HEK293T (cell line): ENCODE measurements around the gene PARP8.

ENCODE experiments used
- CTCF ChIA-PET: fragments of 350-600 bp; formaldehyde crosslinking; extraction: SDS; loops from one replicate; lab custom pipeline; 2021; ENCODE audit warnings: antibody characterized with exemption, inconsistent platforms; lab: Yijun Ruan, JAX
- POLR2A ChIA-PET: fragments of 350-600 bp; formaldehyde crosslinking; extraction: SDS; loops from one replicate; lab custom pipeline; 2020; ENCODE audit warnings: antibody characterized with exemption, inconsistent platforms; lab: Yijun Ruan, JAX
- DNase-seq: peaks from one replicate; pipeline ENCODE4 v3.0.0; 2012; ENCODE audit warnings: mixed read lengths; ENCODE audit errors: extremely low spot score
- ARNT ChIP-seq: fragments of 450-650 bp; IDR thresholded peaks from 2 replicates; pipeline ENCODE4 v1.6.1; 2017; ENCODE audit warnings: mild to moderate bottlenecking
- BHLHE40 ChIP-seq: fragments of 450-650 bp; IDR thresholded peaks from 2 replicates; pipeline ENCODE4 v1.6.1; 2016; ENCODE audit warnings: mild to moderate bottlenecking, moderate library complexity, borderline replicate concordance
- CTBP1 ChIP-seq: fragments of 450-650 bp; IDR thresholded peaks from 2 replicates; pipeline ENCODE4 v1.6.1; 2016; ENCODE audit warnings: borderline replicate concordance
- ELF4 ChIP-seq: fragments of 450-650 bp; IDR thresholded peaks from 2 replicates; pipeline ENCODE4 v1.6.1; 2017; ENCODE audit warnings: antibody characterized with exemption
- FOXA1 ChIP-seq: fragments of 450-650 bp; IDR thresholded peaks from 2 replicates; pipeline ENCODE4 v1.6.1; 2016; ENCODE audit warnings: mild to moderate bottlenecking
- FOXK2 ChIP-seq: fragments of 450-650 bp; IDR thresholded peaks from 2 replicates; pipeline ENCODE4 v1.6.1; 2016; ENCODE audit warnings: mild to moderate bottlenecking
- FOXM1 ChIP-seq: fragments of 450-650 bp; IDR thresholded peaks from 2 replicates; pipeline ENCODE4 v1.6.1; 2017; ENCODE audit warnings: mild to moderate bottlenecking, borderline replicate concordance
- HDGF ChIP-seq: fragments of 450-650 bp; IDR thresholded peaks from 2 replicates; pipeline ENCODE4 v1.6.1; 2017; ENCODE audit warnings: antibody characterized with exemption, borderline replicate concordance
- L3MBTL2 ChIP-seq: fragments of 450-650 bp; conservative IDR thresholded peaks from 2 replicates; pipeline ENCODE4 v1.6.1; 2016; ENCODE audit warnings: mild to moderate bottlenecking
- LEF1 ChIP-seq: fragments of 450-650 bp; IDR thresholded peaks from 2 replicates; pipeline ENCODE4 v1.6.1; 2017; ENCODE audit warnings: mild to moderate bottlenecking, borderline replicate concordance
- NFRKB ChIP-seq: fragments of 450-650 bp; IDR thresholded peaks from 2 replicates; pipeline ENCODE4 v1.6.1; 2016; ENCODE audit warnings: mild to moderate bottlenecking, moderate library complexity
- PKNOX1 ChIP-seq: fragments of 450-650 bp; IDR thresholded peaks from 2 replicates; pipeline ENCODE4 v1.6.1; 2016
- SP1 ChIP-seq: fragments of 450-650 bp; IDR thresholded peaks from 2 replicates; pipeline ENCODE4 v1.6.1; 2017
- SUZ12 ChIP-seq: fragments of 450-650 bp; IDR thresholded peaks from 2 replicates; pipeline ENCODE4 v1.6.1; 2016; ENCODE audit warnings: mild to moderate bottlenecking
- TARDBP ChIP-seq: fragments of 450-650 bp; IDR thresholded peaks from 2 replicates; pipeline ENCODE4 v1.6.1; 2016
- ZNF384 ChIP-seq: fragments of 450-650 bp; IDR thresholded peaks from 2 replicates; pipeline ENCODE4 v1.6.1; 2016

PARP8 gene

DNA sequence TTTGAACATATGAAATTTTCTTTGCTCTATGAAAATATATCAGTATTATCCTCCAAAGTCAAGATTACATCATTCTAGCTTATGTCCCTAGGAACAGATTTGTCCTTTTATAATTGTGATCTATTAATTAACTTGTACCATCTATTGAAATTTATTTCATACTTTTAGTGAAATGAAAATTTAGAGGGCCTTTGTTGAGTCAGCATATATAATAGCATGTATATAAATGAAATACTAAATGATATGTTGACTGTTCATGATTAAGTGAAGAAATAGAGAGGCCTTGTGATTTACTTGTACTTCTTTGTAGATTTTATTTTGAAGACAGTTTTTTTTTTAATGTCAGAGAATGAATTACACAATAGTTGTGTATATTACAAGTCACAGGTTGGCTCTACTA is 86.4 kb downstream of the PARP8 start:
- CTCF ChIA-PET: no interaction called here
- TF ChIP-seq LEF1: no peak
- TF ChIP-seq L3MBTL2: no peak
- TF ChIP-seq CTBP1: no peak
- no peak for TF ChIP-seq FOXA1
- no peak for TF ChIP-seq ELF4
- TF ChIP-seq ARNT: no peak
- TF ChIP-seq TARDBP: no peak
- TF ChIP-seq FOXK2: no peak
- no peak for TF ChIP-seq ZNF384
- TF ChIP-seq HDGF: no peak
- POLR2A ChIA-PET: no interaction called here
- no peak for DNase-seq

- ChIA-PET CTCF (no interaction called here), POLR2A (no interaction called here)
- no peak for DNase-seq
Observed at GRCh38 chr5:50759526-50760270, 93.3 kb downstream of the PARP8 start.

DNA sequence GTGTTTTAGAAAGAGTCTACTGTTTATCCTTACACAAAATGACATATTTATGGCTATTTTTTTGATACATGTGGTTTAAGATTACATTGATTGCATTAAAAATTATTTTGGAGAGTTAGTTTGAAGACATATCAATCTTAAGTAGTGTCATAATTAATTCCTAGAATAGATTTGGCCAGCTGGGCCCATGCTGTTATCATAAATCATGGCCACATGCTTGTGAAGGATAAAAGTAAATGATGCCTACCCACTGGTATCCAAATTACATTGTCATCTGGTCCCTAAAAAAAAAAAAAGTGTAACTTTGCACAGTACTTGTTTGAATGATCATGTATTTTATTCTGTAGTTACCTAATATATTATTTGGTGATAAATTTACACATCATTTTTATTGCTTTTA is 96.9 kb downstream of the PARP8 start:
- no peak for DNase-seq
- CTCF ChIA-PET: interaction anchor here (0.5 to 0.7 kb wide), 2 partner anchors 13 to 30 kb away, joined by 3 to 6 read pairs; no protein-coding TSS in a partner anchor
- TF ChIP-seq BHLHE40: no peak
- no peak for TF ChIP-seq TARDBP
- no peak for TF ChIP-seq FOXA1
- no peak for TF ChIP-seq ZNF384
- TF ChIP-seq SUZ12: no peak
- no peak for TF ChIP-seq ELF4
- TF ChIP-seq FOXM1: no peak
- TF ChIP-seq LEF1: no peak
- no peak for TF ChIP-seq SP1
- TF ChIP-seq HDGF: no peak
- no peak for TF ChIP-seq FOXK2
- no peak for TF ChIP-seq NFRKB
- POLR2A ChIA-PET: no interaction called here

More at GRCh38 chr5:50759526-50760270, 93.3 kb downstream of the PARP8 start:
- TF ChIP-seq TARDBP (no peak), ARNT (no peak), SUZ12 (no peak), BHLHE40 (no peak), NFRKB (no peak), ZNF384 (no peak), SP1 (no peak), CTBP1 (no peak), HDGF (no peak), FOXM1 (no peak), ELF4 (no peak), FOXA1 (no peak), PKNOX1 (no peak), LEF1 (no peak)

- ChIA-PET CTCF (interaction anchor here (0.5 to 0.7 kb wide), 2 partner anchors 13 to 30 kb away, joined by 3 to 6 read pairs; no protein-coding TSS in a partner anchor), POLR2A (no interaction called here)
- DNase-seq: no peak
- TF ChIP-seq FOXA1: no peak
- no peak for TF ChIP-seq PKNOX1
- no peak for TF ChIP-seq HDGF
- no peak for TF ChIP-seq TARDBP
- no peak for TF ChIP-seq BHLHE40
- TF ChIP-seq ZNF384: no peak
- TF ChIP-seq SP1: no peak
- no peak for TF ChIP-seq ARNT
- TF ChIP-seq FOXM1: no peak
- no peak for TF ChIP-seq FOXK2
- TF ChIP-seq SUZ12: no peak
- no peak for TF ChIP-seq ELF4
- no peak for TF ChIP-seq L3MBTL2
- TF ChIP-seq NFRKB: no peak
- no peak for TF ChIP-seq LEF1
- no peak for TF ChIP-seq CTBP1
Observed at GRCh38 chr5:50763846-50764245, 97.4 kb downstream of the PARP8 start.

- TF ChIP-seq ZNF384 (no peak), BHLHE40 (no peak), ARNT (no peak), SUZ12 (no peak), HDGF (no peak), LEF1 (no peak), SP1 (no peak), L3MBTL2 (no peak), FOXA1 (no peak), PKNOX1 (no peak), NFRKB (no peak), FOXK2 (no peak), CTBP1 (no peak)
- DNase-seq: no peak
- ChIA-PET CTCF (no interaction called here), POLR2A (no interaction called here)
Observed at GRCh38 chr5:50766042-50766441, 99.6 kb downstream of the PARP8 start.

- ChIA-PET CTCF (no interaction called here), POLR2A (no interaction called here)
- DNase-seq: no peak
- TF ChIP-seq SUZ12: no peak
Observed at GRCh38 chr5:50766462-50766861, 100.0 kb downstream of the PARP8 start.
